Large intestine (tissue), 3 donors: ENCODE results near the gene PMCH. TPM values are rescaled to one million over a fixed set of nuclear protein-coding genes. Genes with fewer than 3 reads are reported as not detected.
"Not testable (repeated sequence)": the region's sequence is repeated elsewhere in the genome, so short reads cannot be mapped to it uniquely, and the experiment has no call there.

Source experiments
- DNase-seq, 2 donors: peaks; one replicate each; pipeline versions ENCODE4 v3.0.0 to v3.0.0-alpha.2; 2013
- H3K27ac ChIP-seq: one replicate; pipeline ENCODE4 v1.5.1; 2013; ENCODE audit warnings: low read length
- H3K27me3 ChIP-seq: 2 replicates; pipeline ENCODE4 v1.6.1; 2013; ENCODE audit warnings: low read length; ENCODE audit not compliant: control insufficient read depth, insufficient read depth
- H3K36me3 ChIP-seq: 2 replicates; pipeline ENCODE4 v1.6.1; 2013; ENCODE audit warnings: low read length; ENCODE audit not compliant: control insufficient read depth, insufficient read depth
- H3K4me1 ChIP-seq: one replicate; pipeline ENCODE4 v1.6.1; 2013; ENCODE audit warnings: low read length; ENCODE audit not compliant: control insufficient read depth, insufficient read depth
- H3K4me3 ChIP-seq: one replicate; pipeline ENCODE4 v1.5.1; 2013; ENCODE audit warnings: low read length
- H3K9me3 ChIP-seq: one replicate; pipeline ENCODE4 v1.6.1; 2013; ENCODE audit warnings: mild to moderate bottlenecking, low read depth, low read length, moderate library complexity; ENCODE audit not compliant: control insufficient read depth
- WGBS: methylation state at CpG from one replicate; pipeline ENCODE4 v1.1.5; 2013; ENCODE audit warnings: low lambda C conversion rate; ENCODE audit not compliant: insufficient coverage; 5-methylcytosine and 5-hydroxymethylcytosine counted together
- polyA plus RNA-seq: library from polyadenylated mRNA; unstranded; fragments of 120-200 nt; gene quantifications from one replicate; pipeline ENCODE4 v1.2.1, GENCODE V29; 2013

PMCH gene
- polyA plus RNA-seq, 1 donor, result 0.18 TPM

DNA sequence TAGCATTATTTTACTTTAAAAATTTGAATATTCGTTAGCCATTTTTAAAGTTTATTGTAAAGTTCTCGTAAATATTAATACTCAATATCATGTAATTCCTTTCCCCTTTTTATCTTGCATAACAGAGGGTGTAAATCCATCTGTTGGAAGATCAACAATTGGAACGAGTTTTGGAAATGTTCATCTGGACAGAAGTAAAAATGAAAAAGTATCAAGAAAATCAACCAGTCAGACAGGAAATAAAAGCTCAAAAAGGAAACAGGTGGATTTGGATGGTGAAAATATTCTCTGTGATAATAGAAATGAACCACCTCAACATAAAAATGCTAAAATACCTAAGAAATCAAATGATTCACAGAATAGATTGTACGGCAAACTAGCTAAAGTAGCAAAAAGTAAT, 1.8 kb downstream of the PMCH start:
- Histone ChIP-seq H3K36me3 (no peaks in the 10 kb centered on the region), H3K9me3 (no peaks in the 10 kb centered on the region), H3K4me1 (no peaks in the 10 kb centered on the region), H3K27ac (no peak overlapping the region), H3K4me3 (no peak overlapping the region), H3K27me3 (no peaks in the 10 kb centered on the region)
- no peak for DNase-seq
- 100% methylated on average over 2 of the region's 4 CpGs for WGBS

- DNase-seq, result no peak
- H3K9me3 ChIP-seq, result no peaks in the 10 kb centered on the region
- H3K4me1 ChIP-seq, result no peaks in the 10 kb centered on the region
- no peak overlapping the region for H3K27ac ChIP-seq
- WGBS, result 80% methylated on average over 1 of the region's 2 CpGs
- no peaks in the 10 kb centered on the region for H3K27me3 ChIP-seq
- no peaks in the 10 kb centered on the region for H3K36me3 ChIP-seq
- H3K4me3 ChIP-seq, result no peak overlapping the region
These were observed 15.0 kb downstream of the PMCH start for GRCh38 chr12:102182635-102183034.

DNA sequence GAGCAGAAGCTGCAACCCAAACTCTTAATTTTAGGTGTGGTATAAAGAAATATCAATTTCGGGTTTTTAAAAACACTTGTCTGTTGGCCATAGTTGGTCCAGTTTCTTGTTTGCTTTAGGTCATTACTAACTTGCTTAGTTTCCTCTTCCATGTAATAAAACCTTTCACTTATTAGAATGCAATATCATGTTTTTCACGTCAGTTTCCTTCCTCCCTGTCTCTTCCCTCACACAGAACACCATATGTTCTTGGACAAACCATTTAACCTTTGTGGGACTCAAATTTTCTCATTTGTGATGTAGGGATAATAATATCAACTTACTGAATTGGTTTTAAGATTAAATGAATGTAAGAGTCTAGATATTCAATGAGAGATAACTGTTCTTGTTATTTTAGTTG, 22.9 kb downstream of the PMCH start:
- Histone ChIP-seq H3K27me3 (no peaks in the 10 kb centered on the region), H3K27ac (no peak overlapping the region), H3K9me3 (no peaks in the 10 kb centered on the region), H3K4me1 (no peaks in the 10 kb centered on the region), H3K4me3 (no peak overlapping the region), H3K36me3 (no peaks in the 10 kb centered on the region)
- DNase-seq, result no peak
- WGBS, result 100% methylated on average over 2 of the region's 2 CpGs

DNA sequence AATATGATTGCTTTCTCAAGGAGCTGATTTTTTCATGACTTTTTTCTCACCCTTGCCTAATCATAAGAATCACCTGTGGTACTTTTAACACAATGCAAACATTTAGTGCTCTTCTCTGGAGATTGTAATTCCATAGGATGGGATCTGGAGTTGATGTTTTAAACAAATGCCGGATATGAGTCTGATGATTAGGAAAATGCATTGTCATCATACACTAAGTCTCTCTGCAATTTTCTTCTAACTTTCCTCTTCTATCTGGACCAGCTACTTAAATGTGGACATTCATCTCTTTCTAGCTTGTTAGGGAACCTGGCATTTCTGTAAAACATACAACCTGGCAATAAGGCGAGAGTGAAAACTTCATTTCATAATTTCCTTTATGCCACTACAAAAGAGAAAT, 23.5 kb downstream of the PMCH start:
- Histone ChIP-seq H3K36me3 (no peaks in the 10 kb centered on the region), H3K4me3 (no peak overlapping the region), H3K27ac (no peak overlapping the region), H3K27me3 (no peaks in the 10 kb centered on the region), H3K9me3 (no peaks in the 10 kb centered on the region), H3K4me1 (no peaks in the 10 kb centered on the region)
- no peak for DNase-seq
- WGBS, result 100% methylated on average over 1 of the region's 2 CpGs

- no peaks in the 10 kb centered on the region for H3K4me1 ChIP-seq
- DNase-seq, result no peak
- no peak overlapping the region for H3K27ac ChIP-seq
- no peaks in the 10 kb centered on the region for H3K27me3 ChIP-seq
- no peaks in the 10 kb centered on the region for H3K9me3 ChIP-seq
- H3K36me3 ChIP-seq, result no peaks in the 10 kb centered on the region
- no peak overlapping the region for H3K4me3 ChIP-seq
These were observed 25.2 kb downstream of the PMCH start for GRCh38 chr12:102172436-102172835.

- Histone ChIP-seq H3K4me3 (no peak overlapping the region), H3K27ac (no peak overlapping the region), H3K9me3 (no peaks in the 10 kb centered on the region), H3K36me3 (no peaks in the 10 kb centered on the region), H3K27me3 (no peaks in the 10 kb centered on the region), H3K4me1 (no peaks in the 10 kb centered on the region)
- DNase-seq, result no peak
These were observed 25.7 kb downstream of the PMCH start for GRCh38 chr12:102171951-102172350.

- Histone ChIP-seq H3K27me3 (no peaks in the 10 kb centered on the region), H3K4me3 (no peak overlapping the region), H3K27ac (no peak overlapping the region), H3K36me3 (no peaks in the 10 kb centered on the region), H3K4me1 (no peaks in the 10 kb centered on the region), H3K9me3 (no peaks in the 10 kb centered on the region)
- WGBS, result 100% methylated on average over 1 of the region's 2 CpGs
- peak in 1 of 2 donors; percentile 6 for DNase-seq
These were observed 27.6 kb downstream of the PMCH start for GRCh38 chr12:102169922-102170621.

GRCh38 chr12:102167821-102168604, 29.6 kb downstream of the PMCH start:
- no peak overlapping the region for H3K27ac ChIP-seq
- no peaks in the 10 kb centered on the region for H3K9me3 ChIP-seq
- no peak overlapping the region for H3K4me3 ChIP-seq
- no peaks in the 10 kb centered on the region for H3K27me3 ChIP-seq
- H3K36me3 ChIP-seq, result no peaks in the 10 kb centered on the region
- no peak for DNase-seq
- H3K4me1 ChIP-seq, result no peaks in the 10 kb centered on the region

- H3K4me3 ChIP-seq, result no peak overlapping the region
- no peaks in the 10 kb centered on the region for H3K27me3 ChIP-seq
- DNase-seq, result no peak
- H3K27ac ChIP-seq, result no peak overlapping the region
- WGBS, result 100% methylated on average over 1 of the region's 1 CpG
- H3K4me1 ChIP-seq, result no peaks in the 10 kb centered on the region
- H3K36me3 ChIP-seq, result no peaks in the 10 kb centered on the region
- H3K9me3 ChIP-seq, result no peaks in the 10 kb centered on the region
These were observed 34.2 kb downstream of the PMCH start for GRCh38 chr12:102163383-102163782.

DNA sequence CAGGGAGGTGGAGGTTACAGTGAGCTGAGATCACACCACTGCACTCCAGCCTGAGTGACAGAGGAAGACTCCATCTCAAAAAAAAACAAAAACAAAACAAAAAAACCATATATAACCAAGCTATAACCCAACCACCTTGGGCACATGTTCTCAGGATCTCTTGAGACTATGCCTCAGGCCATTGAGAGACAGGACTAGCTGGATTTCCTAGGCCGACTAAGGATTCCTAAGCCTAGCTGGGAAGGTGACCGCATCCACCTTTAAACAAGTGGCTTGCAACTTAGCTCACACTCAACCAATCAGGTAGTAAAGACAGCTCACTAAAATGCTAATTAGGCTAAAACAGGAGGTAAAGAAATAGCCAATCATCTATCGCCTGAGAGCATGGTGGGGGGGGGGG, 42.4 kb downstream of the PMCH start:
- not testable (repeated sequence) for H3K4me1 ChIP-seq, H3K27ac ChIP-seq, DNase-seq, H3K36me3 ChIP-seq, H3K4me3 ChIP-seq, H3K9me3 ChIP-seq, H3K27me3 ChIP-seq
- WGBS, result no CpG with 5 or more reads among the region's 3 CpGs

DNA sequence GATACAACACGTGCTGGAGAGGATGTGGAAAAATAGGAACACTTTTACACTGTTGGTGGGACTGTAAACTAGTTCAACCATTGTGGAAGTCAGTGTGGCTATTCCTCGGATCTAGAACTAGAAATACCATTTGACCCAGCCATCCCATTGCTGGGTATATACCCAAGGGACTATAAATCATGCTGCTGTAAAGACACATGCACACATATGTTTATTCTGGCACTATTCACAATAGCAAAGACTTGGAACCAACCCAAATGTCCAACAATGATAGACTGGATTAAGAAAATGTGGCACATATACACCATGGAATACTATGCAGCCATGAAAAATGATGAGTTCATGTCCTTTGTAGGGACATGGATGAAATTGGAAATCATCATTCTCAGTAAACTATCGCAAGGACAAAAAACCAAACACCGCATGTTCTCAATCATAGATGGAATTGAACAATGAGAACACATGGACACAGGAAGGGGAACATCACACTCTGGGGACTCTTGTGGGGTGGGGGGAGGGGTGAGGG, 50.5 kb downstream of the PMCH start:
- no CpG with 5 or more reads among the region's 4 CpGs for WGBS
- DNase-seq, result not testable (repeated sequence)

More for the DNA sequence above, 50.5 kb downstream of the PMCH start:
- not testable (repeated sequence) for H3K27me3 ChIP-seq, H3K4me3 ChIP-seq, H3K27ac ChIP-seq, H3K9me3 ChIP-seq, H3K4me1 ChIP-seq, H3K36me3 ChIP-seq
